Measurements from ENCODE around the gene ANKRD13A.
"Not testable (repeated sequence)": the region's sequence is repeated elsewhere in the genome, so short reads cannot be mapped to it uniquely, and the experiment has no call there.

ANKRD13A gene

DNA sequence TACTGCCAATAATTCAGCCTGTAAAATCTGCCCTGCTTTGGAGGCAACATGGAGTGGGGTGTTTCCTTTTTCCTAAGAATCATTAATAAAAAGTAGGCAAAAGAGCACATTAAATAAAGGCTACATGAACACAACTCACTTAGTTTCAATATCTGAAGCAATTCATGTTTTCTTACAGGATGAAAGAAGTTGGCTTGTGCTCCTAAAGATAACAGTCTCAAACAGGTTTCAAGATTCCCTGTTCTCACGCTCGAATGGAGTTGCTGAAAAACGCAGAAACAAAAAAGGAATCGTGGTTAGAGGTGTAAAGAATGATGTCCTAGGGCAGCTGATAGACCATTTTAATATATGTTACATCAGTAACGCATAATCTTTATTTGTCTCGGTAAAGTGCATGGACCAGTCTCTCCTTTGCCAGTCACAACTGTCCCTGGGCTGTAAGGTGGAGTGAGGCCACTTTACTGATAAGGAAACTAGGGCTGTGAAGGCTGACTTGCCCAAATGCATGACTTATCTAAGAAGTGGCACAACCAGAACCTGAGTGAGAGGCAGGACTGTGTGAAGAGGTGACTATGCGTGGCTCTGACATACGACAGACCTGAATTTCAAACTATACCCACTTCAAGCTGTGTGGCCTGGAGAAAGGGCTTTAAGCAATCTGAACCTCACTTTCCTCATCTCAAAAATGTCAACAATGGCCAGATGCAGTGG is 15.6 kb upstream of the ANKRD13A start:
- DNase-seq (ENCODE audit: low spot score): no peak

DNA sequence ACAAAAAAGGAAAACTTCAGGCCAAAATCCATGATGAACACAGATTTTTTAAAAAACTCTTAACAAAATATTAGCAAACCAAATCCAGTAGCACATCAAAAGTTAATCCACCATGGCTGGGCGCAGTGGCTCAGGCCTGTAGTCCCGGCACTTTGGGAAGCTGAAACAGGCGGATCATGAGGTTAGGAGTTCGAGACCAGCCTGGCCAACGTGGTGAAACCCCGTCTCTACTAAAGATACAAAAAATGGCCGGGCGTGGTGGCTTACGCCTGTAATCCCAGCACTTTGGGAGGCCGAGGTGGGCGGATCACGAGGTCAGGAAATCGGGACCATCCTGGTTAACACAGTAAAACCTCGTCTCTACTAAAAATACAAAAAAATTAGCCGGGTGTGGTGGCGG is 13.0 kb upstream of the ANKRD13A start:
- DNase-seq (ENCODE audit: low spot score): not testable (repeated sequence)

DNA sequence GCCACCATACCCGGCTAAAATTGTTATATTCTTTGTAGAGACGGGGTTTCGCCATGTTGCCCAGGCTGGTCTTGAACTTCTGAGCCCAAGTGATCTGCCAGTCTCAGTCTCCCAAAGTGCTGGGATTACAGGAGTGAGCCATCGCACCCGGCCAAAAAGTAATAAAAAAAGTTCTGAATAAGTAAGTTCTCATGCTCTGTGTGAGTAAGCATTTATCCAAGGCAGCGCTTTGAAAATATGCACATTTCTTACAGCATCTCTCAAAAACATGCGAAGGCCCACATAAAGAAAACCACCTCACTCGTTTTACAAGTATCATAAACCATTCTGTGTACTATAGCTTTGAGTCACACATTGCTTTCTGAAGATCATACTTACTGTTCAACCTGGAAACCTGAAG is 11.6 kb upstream of the ANKRD13A start:
- no peak for DNase-seq (ENCODE audit: low spot score)

GRCh38 chr12:109988274-109988673 is 11.0 kb upstream of the ANKRD13A start:
- no peak for DNase-seq (ENCODE audit: low spot score)

DNA sequence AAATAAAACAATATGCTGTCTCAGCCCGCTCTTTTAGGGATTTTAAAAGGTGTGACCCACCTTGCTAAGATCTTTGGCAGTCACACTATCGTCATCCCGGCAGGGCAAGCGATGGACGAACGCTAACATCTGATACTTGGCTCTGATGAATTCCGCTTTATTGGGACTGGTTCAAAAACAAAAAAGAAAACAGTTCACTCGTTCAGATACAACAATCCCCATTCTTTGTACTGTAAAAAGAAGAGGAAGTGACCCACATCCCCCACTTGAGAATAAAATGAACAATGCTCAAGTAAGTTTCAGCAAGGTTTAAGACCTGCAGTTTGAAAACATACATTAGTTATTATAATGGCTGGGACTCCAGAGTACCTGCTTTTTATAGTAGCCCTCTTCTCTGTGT is 10.3 kb upstream of the ANKRD13A start:
- DNase-seq (ENCODE audit: low spot score): no peak

GRCh38 chr12:109989380-109989779 is 9.8 kb upstream of the ANKRD13A start:
- no peak for DNase-seq (ENCODE audit: low spot score)

DNA sequence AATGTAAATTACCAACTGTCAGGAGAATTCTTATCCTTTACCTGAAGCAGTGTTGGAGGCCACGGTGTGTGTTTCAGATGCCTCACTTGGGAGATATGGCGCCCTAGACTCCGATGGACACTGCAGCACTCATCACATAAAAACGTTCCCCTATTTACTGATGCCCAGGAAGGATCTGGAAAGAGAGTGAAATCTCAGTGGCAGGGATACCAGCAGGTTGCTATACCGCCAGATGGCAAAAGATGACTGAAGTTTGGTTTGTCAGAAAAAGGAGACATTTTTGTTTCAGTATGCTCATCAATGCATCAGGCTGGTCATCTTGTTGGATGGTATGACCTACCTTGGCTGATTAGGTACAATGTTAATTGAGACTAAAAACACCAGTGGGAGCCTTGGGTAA is 7.6 kb upstream of the ANKRD13A start:
- DNase-seq (ENCODE audit: low spot score): no peak

- no peak for DNase-seq (ENCODE audit: low spot score)
These were observed 6.1 kb upstream of the ANKRD13A start for GRCh38 chr12:109993091-109993490.

DNA sequence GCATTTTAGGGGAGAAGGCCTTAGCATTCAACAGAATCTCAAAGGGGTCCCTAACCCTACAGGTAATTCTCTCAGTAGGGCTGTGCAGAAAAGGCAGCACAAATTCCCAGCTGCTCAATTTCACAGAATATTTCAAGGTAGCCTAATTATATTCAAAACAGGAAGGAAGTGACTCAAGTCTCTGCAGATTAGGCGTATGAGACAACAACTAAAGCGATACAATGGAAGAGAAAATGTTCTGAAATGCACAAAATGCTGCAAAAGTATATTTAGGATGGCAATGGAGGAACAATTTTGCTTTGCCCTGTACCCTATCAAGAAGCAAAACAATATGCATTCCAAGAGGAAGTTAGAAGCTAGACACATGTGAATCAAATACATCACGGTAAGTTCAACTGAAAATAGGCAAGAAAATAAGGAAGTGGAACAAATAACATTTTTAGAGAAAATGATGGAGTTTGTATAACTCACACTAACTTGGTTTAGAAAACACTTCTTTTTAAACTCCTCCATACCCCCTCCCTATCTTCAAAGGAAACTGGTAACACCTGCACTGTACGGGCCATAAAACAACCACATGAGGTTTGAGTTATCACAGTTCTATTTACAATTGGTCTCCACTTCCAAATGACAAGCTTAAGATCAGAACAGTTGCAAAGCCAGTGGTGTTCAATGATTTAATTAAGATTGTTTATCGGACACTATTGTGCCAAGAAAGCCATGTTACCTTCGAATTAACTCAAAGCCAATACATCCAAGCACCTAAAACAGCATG is 4.6 kb upstream of the ANKRD13A start:
- DNase-seq (ENCODE audit: low spot score): no peak

DNA sequence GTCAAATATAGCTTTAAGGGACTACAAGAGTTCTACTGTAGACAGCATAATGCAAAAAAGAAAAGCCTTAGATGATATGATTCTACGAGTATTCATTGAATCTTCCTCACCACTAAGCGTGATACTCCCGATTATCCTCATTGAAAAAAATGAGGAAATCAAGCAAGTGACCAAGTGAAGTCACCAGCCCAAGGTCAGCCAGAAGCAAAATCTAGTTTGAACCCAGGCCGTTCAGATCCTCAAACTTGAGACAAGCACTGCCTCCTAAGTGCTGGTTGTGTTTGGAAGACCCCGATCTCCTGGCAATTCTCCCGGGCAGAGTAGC is 3.9 kb upstream of the ANKRD13A start:
- no peak for DNase-seq (ENCODE audit: low spot score)

GRCh38 chr12:109995686-109996482 is 3.3 kb upstream of the ANKRD13A start, which contains the start of gene GIT2:
TSS of gene GIT2 (minus strand) at chr12:109996368. CDS start at chr12:109996224, 144 bp downstream.
- peak; percentile 96 for DNase-seq (ENCODE audit: low spot score)

- DNase-seq (ENCODE audit: low spot score): no peak
These were observed 2.8 kb upstream of the ANKRD13A start for GRCh38 chr12:109996483-109996853.

DNA sequence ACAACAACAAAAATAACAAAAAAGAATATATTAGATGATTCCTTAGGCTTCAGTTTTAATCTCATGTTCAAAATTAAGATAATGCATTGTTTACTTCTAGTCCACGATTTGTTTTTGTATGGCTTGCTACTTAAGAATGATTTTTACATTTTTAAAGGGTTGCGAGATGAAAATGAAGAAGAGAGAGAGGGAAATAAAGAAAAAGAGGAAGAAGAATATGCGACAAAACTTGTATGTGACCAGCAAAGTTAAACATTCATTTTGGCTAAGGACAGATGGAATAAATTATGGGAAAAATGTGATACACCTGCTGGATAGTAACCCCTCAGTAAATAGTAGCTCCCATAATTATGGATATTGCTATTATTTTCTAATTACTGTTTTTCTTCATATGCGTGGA is 1.8 kb upstream of the ANKRD13A start:
- DNase-seq (ENCODE audit: low spot score): no peak

DNA sequence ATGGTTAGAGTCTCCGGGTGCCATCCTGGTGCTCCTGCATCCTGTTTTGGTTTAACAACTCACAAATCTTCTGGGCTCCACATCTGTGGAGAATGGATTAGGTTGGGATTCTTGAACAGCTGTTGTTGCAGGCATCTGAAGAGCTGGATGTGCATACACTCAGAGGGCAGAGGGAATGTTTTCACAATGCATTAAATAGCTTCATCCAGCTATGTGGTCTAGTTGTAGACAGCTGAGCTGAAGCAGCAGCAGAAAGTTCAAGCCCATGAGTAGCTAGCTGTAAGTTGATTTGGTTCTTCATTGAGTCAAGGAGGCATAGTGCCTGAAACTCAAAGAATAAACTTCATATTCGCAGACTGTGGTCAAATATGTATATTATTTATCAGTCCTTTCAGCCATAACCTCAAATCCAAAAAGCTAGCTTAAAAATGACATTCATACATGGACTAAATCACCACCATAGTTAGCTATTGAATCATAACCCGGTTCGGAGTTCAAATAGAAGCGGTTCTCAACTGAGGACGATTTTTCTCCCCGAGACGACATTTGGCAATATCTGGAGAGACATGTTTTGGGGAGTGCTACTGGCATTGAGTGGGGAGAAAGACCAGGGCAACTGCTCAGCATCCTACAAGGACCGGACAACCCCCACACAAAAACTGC is 858 bp upstream of the ANKRD13A start:
- DNase-seq (ENCODE audit: low spot score): no peak

DNA sequence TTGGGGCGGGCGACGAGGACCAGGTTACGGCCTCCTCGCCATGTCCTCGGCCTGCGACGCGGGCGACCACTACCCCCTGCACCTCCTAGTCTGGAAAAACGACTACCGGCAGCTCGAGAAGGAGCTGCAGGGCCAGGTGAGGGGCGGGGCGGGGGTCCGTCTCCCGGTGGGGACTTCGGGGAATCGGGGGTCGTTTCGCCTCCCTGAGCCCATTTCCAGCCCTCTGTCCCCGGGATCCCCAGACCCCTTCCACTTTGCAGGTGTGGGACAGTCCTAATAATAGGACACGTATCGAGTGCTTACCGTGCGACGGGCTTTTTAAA is 380 bp downstream of the ANKRD13A start:
- DNase-seq (ENCODE audit: low spot score): no peak

GRCh38 chr12:109999983-110000505 is 814 bp downstream of the ANKRD13A start:
- peak; percentile 23 for DNase-seq (ENCODE audit: low spot score)

DNA sequence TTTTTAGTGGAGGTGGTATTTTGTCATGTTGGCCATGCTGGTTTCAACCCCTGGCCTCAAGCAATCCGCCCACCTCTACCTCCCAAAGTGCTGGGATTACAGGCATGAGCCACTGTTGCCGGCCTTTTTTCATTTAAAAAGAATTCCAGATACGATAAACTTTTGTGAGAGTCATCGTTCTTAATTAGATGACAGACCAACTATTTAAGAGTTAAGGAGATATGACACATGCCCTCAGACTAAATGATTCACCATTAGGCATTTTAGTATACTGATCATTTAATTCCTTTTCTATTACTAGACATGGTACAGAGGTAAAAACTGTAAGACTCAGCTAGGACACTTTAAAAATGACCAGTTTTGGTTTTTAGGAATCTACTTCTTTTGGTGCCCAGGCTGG is 2.4 kb downstream of the ANKRD13A start:
- no peak for DNase-seq (ENCODE audit: low spot score)

GRCh38 chr12:110002676-110003515 is 3.7 kb downstream of the ANKRD13A start:
- DNase-seq (ENCODE audit: low spot score): no peak

- no peak for DNase-seq (ENCODE audit: low spot score)
These were observed 5.4 kb downstream of the ANKRD13A start for GRCh38 chr12:110004598-110004997.

DNA sequence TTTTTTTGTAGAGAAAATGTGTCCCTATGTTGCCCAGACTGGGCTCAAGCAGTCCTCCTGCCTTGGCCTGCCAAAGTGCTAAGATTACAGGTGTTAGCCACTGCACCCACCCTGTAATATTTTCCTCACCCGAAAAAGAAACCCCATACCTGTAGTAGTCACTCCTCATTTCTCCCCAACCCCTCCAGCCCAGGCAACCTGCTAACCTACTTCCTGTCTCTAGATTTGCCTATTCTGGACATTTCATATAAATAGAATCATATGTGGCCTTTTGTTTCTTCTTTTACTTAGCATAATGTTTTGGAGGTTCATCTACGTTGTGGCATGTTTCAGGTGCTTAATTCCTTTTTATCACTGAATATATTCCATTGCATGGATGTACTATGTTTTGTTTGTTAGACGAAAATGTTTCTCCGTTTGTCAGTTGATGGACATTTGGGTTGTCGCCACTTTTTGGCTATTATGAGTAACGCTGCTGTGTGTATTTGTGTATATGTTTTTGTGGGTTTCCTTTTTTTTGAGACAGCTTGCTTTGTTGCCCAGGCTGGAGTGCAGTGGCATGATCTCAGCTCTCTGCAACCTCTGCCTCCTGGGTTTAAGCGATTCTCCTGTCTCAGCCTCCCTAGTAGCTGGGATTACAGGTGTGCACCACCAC is 6.2 kb downstream of the ANKRD13A start:
- DNase-seq (ENCODE audit: low spot score): no peak

GRCh38 chr12:110006115-110006514 is 6.9 kb downstream of the ANKRD13A start:
- no peak for DNase-seq (ENCODE audit: low spot score)
